IMR-90 (cell line): ENCODE measurements around the gene CDC14A. TPM values are rescaled to one million over a fixed set of nuclear protein-coding genes. Genes with fewer than 3 reads are reported as not detected.

Experiments
- ATAC-seq: fragments of 200-7000 bp; cut with Tn5 transposase; 2 replicates; pipeline ENCODE4 v1.9.1; 2020; ENCODE audit warnings: low read depth, mild to moderate bottlenecking, moderate library complexity
- BruUV-seq: library from RNA; stranded (reverse); fragments of 400-500 nt; replicated peaks from 2 replicates; lab custom pipeline; 2021; lab: Mats Ljungman, UMichigan
- CTCF ChIA-PET: fragments of 300-600 bp; formaldehyde crosslinking; extraction: SDS; loops from one replicate; lab custom pipeline; 2021; ENCODE audit warnings: antibody characterized with exemption; lab: Yijun Ruan, JAX
- POLR2A ChIA-PET: fragments of 300-600 bp; sonication (Branson Sonifier 250); formaldehyde crosslinking; loops from one replicate; lab custom pipeline; 2022; ENCODE audit warnings: antibody characterized with exemption; ENCODE audit not compliant: unreplicated experiment; lab: Charles Lee
- DNase-seq: peaks from one replicate; pipeline ENCODE4 v3.0.0; 2013
- H2AFZ ChIP-seq: replicated peaks from 2 replicates; pipeline ENCODE3; 2013; ENCODE audit warnings: low read length, mild to moderate bottlenecking; ENCODE audit not compliant: poor library complexity
- H2AK5ac ChIP-seq: 2 replicates; pipeline ENCODE4 v1.6.1; 2013; ENCODE audit warnings: low read depth, low read length, inconsistent platforms
- H2AK9ac ChIP-seq: replicated peaks from 2 replicates; pipeline ENCODE3; 2013; ENCODE audit warnings: mild to moderate bottlenecking, low read depth, low read length, moderate library complexity; ENCODE audit not compliant: poor library complexity
- H2BK120ac ChIP-seq: 2 replicates; pipeline ENCODE4 v1.6.1; 2013; ENCODE audit warnings: low read depth, low read length, inconsistent platforms
- H2BK15ac ChIP-seq: 3 replicates; pipeline ENCODE4 v1.6.1; 2013; ENCODE audit warnings: low read depth, low read length, inconsistent platforms
- H2BK20ac ChIP-seq: 2 replicates; pipeline ENCODE4 v1.6.1; 2013; ENCODE audit warnings: low read depth, mild to moderate bottlenecking, inconsistent platforms, low read length, moderate library complexity
- H2BK5ac ChIP-seq: 2 replicates; pipeline ENCODE4 v1.6.1; 2013; ENCODE audit warnings: mild to moderate bottlenecking, low read depth, low read length, inconsistent platforms; ENCODE audit not compliant: poor library complexity, severe bottlenecking
- H3K14ac ChIP-seq: replicated peaks from 2 replicates; pipeline ENCODE4 v1.6.1; 2013; ENCODE audit warnings: low read depth, low read length, inconsistent platforms
- H3K18ac ChIP-seq: 2 replicates; pipeline ENCODE4 v1.6.1; 2013; ENCODE audit warnings: low read depth, low read length, control low read depth
- H3K23ac ChIP-seq: 2 replicates; pipeline ENCODE4 v1.6.1; 2013; ENCODE audit warnings: low read depth, low read length, inconsistent platforms
- H3K27ac ChIP-seq: 2 replicates; pipeline ENCODE4 v1.5.1; 2013; ENCODE audit warnings: mild to moderate bottlenecking, control low read depth, low read length; ENCODE audit not compliant: insufficient read depth
- H3K27me3 ChIP-seq: 2 replicates; pipeline ENCODE4 v1.6.1; 2013; ENCODE audit warnings: low read length; ENCODE audit not compliant: control insufficient read depth, insufficient read depth
- H3K36me3 ChIP-seq: 2 replicates; pipeline ENCODE4 v1.6.1; 2013; ENCODE audit warnings: low read length, mixed read lengths; ENCODE audit not compliant: control insufficient read depth, insufficient read depth
- H3K4ac ChIP-seq: 2 replicates; pipeline ENCODE4 v1.6.1; 2013; ENCODE audit warnings: low read depth, low read length, inconsistent platforms
- H3K4me1 ChIP-seq: 2 replicates; pipeline ENCODE4 v1.6.1; 2013; ENCODE audit warnings: low read length, mixed read lengths; ENCODE audit not compliant: control insufficient read depth, insufficient read depth
- H3K4me2 ChIP-seq: 2 replicates; pipeline ENCODE4 v1.6.1; 2013; ENCODE audit warnings: low read depth, mild to moderate bottlenecking, control low read depth, low read length, moderate library complexity
- H3K4me3 ChIP-seq: 2 replicates; pipeline ENCODE4 v1.5.1; 2013; ENCODE audit warnings: low read depth, mild to moderate bottlenecking, control low read depth, low read length, moderate library complexity; ENCODE audit not compliant: insufficient read depth
- H3K56ac ChIP-seq: 2 replicates; pipeline ENCODE4 v1.6.1; 2013; ENCODE audit warnings: low read length, inconsistent platforms; ENCODE audit not compliant: insufficient read depth; ENCODE audit errors: extremely low read depth
- H3K79me1 ChIP-seq, 2 experiments: 2 replicates each; pipeline ENCODE4 v1.6.1; 2013; ENCODE audit warnings: low read length in 2 of 2, inconsistent platforms in 1 of 2, low read depth in 1 of 2
- H3K9ac ChIP-seq: 2 replicates; pipeline ENCODE4 v1.6.1; 2013; ENCODE audit warnings: low read depth, low read length, control low read depth
- H3K9me1 ChIP-seq: 2 replicates; pipeline ENCODE4 v1.6.1; 2013; ENCODE audit warnings: low read length, inconsistent platforms; ENCODE audit not compliant: insufficient read depth
- H3K9me3 ChIP-seq: 2 replicates; pipeline ENCODE4 v1.6.1; 2013; ENCODE audit warnings: low read length; ENCODE audit not compliant: control insufficient read depth, insufficient read depth
- H4K20me1 ChIP-seq: 2 replicates; pipeline ENCODE4 v1.6.1; 2013; ENCODE audit warnings: low read length, inconsistent platforms; ENCODE audit not compliant: insufficient read depth
- H4K5ac ChIP-seq: 2 replicates; pipeline ENCODE4 v1.6.1; 2013; ENCODE audit warnings: mild to moderate bottlenecking, low read depth, low read length, control low read depth
- H4K8ac ChIP-seq, 2 experiments: 2 replicates each; pipeline ENCODE4 v1.6.1; 2013; ENCODE audit warnings: low read depth in 2 of 2, low read length in 2 of 2, control low read depth in 1 of 2, inconsistent platforms in 1 of 2
- H4K91ac ChIP-seq: 2 replicates; pipeline ENCODE4 v1.6.1; 2013; ENCODE audit warnings: low read depth, low read length, inconsistent platforms; ENCODE audit not compliant: insufficient read depth
- BHLHE40 ChIP-seq: fragments of 150-350 bp; IDR thresholded peaks from 2 replicates; pipeline ENCODE4 v1.6.1; 2016; ENCODE audit warnings: mild to moderate bottlenecking, low read depth, low read length
- CHD1 ChIP-seq: IDR thresholded peaks from 2 replicates; pipeline ENCODE4 v1.6.1; 2012; ENCODE audit warnings: low read depth, low read length, improper control_type of control experiment
- FOS ChIP-seq: fragments of 150-350 bp; IDR thresholded peaks from 2 replicates; pipeline ENCODE4 v1.6.1; 2016; ENCODE audit warnings: low read depth, low read length
- MAZ ChIP-seq: IDR thresholded peaks from 2 replicates; pipeline ENCODE4 v1.6.1; 2012; ENCODE audit warnings: low read depth, mild to moderate bottlenecking, low read length, improper control_type of control experiment, moderate library complexity, borderline replicate concordance
- MXI1 ChIP-seq: IDR thresholded peaks from 2 replicates; pipeline ENCODE4 v1.6.1; 2012; ENCODE audit warnings: low read depth, mild to moderate bottlenecking, low read length, moderate library complexity, borderline replicate concordance
- SMC3 ChIP-seq: fragments of 150-350 bp; IDR thresholded peaks from 2 replicates; pipeline ENCODE4 v1.6.1; 2016; ENCODE audit warnings: low read depth, mild to moderate bottlenecking, antibody characterized with exemption, low read length, moderate library complexity
- WGBS, 2 experiments: methylation state at CpG; one replicate each; pipeline versions ENCODE4 v1.1.5 to v1.1.7; 2013; ENCODE audit warnings: missing lambda C conversion rate in 2 of 2; ENCODE audit not compliant: insufficient read length in 1 of 2; ENCODE audit errors: extremely low coverage in 2 of 2; 5-methylcytosine and 5-hydroxymethylcytosine counted together
- dilution Hi-C: fragments of 300-500 bp; cut with HindIII; formaldehyde crosslinking; loops from one replicate; pipeline ENCODE4 v1.14.3; 2018; ENCODE audit warnings: low sequenced_read_pairs; ENCODE audit not compliant: unreplicated experiment
- in situ Hi-C: fragments of 300-500 bp; cut with MboI; formaldehyde crosslinking; loops from 3 replicates; pipeline ENCODE4 v1.14.3; 2019; ENCODE audit warnings: low sequenced_read_pairs, inconsistent platforms, mixed read lengths
- intact Hi-C: fragments of 100-400 bp; cut with micrococcal nuclease; formaldehyde crosslinking; loops from 2 replicates; pipeline ENCODE4 v1.10.0; 2022
- polyA plus RNA-seq, 3 experiments: library from polyadenylated mRNA; depleted of rRNA; stranded (reverse); fragments of >200 nt; gene quantifications; 2 replicates each; pipeline ENCODE4 v1.2.3, GENCODE V29; 2012; ENCODE audit warnings: low replicate concordance in 1 of 3
- total RNA-seq: library from RNA; depleted of rRNA; stranded (reverse); fragments of >200 nt; gene quantifications from 2 replicates; pipeline ENCODE4 v1.2.3, GENCODE V29; 2012
- TF ChIP-seq, protein P1 (sequence below): fragments of 150-350 bp; IDR thresholded peaks from 2 replicates; pipeline ENCODE4 v1.6.1; 2017; ENCODE audit warnings: mild to moderate bottlenecking, antibody characterized with exemption, low read length, low read depth
- TF ChIP-seq, protein P2 (sequence below): fragments of 150-350 bp; IDR thresholded peaks from 2 replicates; pipeline ENCODE4 v1.6.1; 2016; ENCODE audit warnings: low read depth, mild to moderate bottlenecking, low read length, moderate library complexity, borderline replicate concordance

CDC14A gene
- total and polyA plus RNA-seq, 2 of the 4 experiments (the other 2 are of a cell fraction): 1.7 to 3.0 TPM

DNA sequence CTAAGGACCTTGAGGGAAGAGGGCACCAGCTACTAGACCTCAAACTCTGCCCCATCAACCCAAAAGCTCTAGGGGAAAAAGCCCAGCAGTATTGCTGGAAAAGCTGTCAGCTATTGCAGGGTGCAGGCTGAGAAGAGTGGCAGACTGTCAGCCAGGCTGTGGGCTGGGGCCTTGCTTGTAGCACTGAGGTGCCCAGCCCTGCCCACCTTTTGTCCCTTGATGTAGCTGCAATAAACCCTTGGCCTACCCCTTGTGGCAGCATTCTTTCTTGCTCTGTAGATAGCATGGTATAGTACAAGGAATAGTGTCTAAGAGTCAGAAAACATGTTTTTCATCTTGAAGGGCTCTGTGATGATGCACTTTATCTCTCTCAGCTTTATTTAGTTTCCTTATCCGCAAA is 39.4 kb downstream of the CDC14A start:
- WGBS, 2 experiments: no CpG with 5 or more reads among the region's 1 CpG
- ATAC-seq (no peak), DNase-seq (no peak)
- H2AK5ac ChIP-seq: no peak overlapping the region
- no peak overlapping the region for H4K91ac ChIP-seq
- no TSS peak for BruUV-seq
- H3K18ac ChIP-seq: no peak overlapping the region
- H2BK15ac ChIP-seq: no peak overlapping the region
- no peak overlapping the region for H3K14ac ChIP-seq
- no peak overlapping the region for H3K4me2 ChIP-seq
- H2BK120ac ChIP-seq: no peak overlapping the region
- no peak overlapping the region for H3K4me3 ChIP-seq
- H2AFZ ChIP-seq: no peak overlapping the region
- no peak overlapping the region for H4K5ac ChIP-seq
- POLR2A ChIA-PET: no interaction called here
- H3K56ac ChIP-seq: no peak overlapping the region
- CTCF ChIA-PET: no interaction called here
- H3K79me1 ChIP-seq: peaks cover 0 to 6% of the 10 kb centered on the region in 2 experiments; a peak in 1 of 4 replicates
- no peak overlapping the region for H2BK20ac ChIP-seq
- H3K23ac ChIP-seq: no peak overlapping the region
- peaks cover 11% of the 10 kb centered on the region for H3K9me1 ChIP-seq
- H3K4ac ChIP-seq: no peak overlapping the region
- peaks cover 5% of the 10 kb centered on the region for H3K4me1 ChIP-seq
- H4K20me1 ChIP-seq: no peaks in the 10 kb centered on the region; the same call in 1 of the 2 replicates
- no peak overlapping the region for H2BK5ac ChIP-seq
- no peak for TF ChIP-seq MAZ
- TF ChIP-seq, protein P1, sequence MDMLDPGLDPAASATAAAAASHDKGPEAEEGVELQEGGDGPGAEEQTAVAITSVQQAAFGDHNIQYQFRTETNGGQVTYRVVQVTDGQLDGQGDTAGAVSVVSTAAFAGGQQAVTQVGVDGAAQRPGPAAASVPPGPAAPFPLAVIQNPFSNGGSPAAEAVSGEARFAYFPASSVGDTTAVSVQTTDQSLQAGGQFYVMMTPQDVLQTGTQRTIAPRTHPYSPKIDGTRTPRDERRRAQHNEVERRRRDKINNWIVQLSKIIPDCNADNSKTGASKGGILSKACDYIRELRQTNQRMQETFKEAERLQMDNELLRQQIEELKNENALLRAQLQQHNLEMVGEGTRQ: no peak
- TF ChIP-seq CHD1: no peak
- TF ChIP-seq MXI1: no peak
- TF ChIP-seq, protein P2, sequence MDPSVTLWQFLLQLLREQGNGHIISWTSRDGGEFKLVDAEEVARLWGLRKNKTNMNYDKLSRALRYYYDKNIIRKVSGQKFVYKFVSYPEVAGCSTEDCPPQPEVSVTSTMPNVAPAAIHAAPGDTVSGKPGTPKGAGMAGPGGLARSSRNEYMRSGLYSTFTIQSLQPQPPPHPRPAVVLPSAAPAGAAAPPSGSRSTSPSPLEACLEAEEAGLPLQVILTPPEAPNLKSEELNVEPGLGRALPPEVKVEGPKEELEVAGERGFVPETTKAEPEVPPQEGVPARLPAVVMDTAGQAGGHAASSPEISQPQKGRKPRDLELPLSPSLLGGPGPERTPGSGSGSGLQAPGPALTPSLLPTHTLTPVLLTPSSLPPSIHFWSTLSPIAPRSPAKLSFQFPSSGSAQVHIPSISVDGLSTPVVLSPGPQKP: no peak
- TF ChIP-seq BHLHE40: no peak
- no peak for TF ChIP-seq FOS
- no peak for TF ChIP-seq SMC3
- intact Hi-C loops (no loop called here), in situ Hi-C loops (no loop called here), dilution Hi-C loops (no loop called here)
- H3K27me3 ChIP-seq: no peaks in the 10 kb centered on the region
- no peaks in the 10 kb centered on the region for H3K9me3 ChIP-seq
- no peaks in the 10 kb centered on the region for H3K36me3 ChIP-seq
- H2AK9ac ChIP-seq: no peak overlapping the region
- no peak overlapping the region for H3K9ac ChIP-seq
- no peak overlapping the region for H4K8ac ChIP-seq
- H3K27ac ChIP-seq: no peak overlapping the region
